GM21737 (cell line): ENCODE results near the gene SLC15A3.

Experiments
- ATAC-seq: cut with Tn5 transposase; IDR thresholded peaks from one replicate; pipeline ENCODE4 v1.9.1; 2021; ENCODE audit warnings: mild to moderate bottlenecking, moderate library complexity; ENCODE audit not compliant: unreplicated experiment

SLC15A3 gene

GRCh38 chr11:60946601-60947264 lies 5.2 kb downstream of the SLC15A3 start:
- ATAC-seq, result no peak

- ATAC-seq, result no peak
Measured at GRCh38 chr11:60945295-60945667, 6.7 kb downstream of the SLC15A3 start.

DNA sequence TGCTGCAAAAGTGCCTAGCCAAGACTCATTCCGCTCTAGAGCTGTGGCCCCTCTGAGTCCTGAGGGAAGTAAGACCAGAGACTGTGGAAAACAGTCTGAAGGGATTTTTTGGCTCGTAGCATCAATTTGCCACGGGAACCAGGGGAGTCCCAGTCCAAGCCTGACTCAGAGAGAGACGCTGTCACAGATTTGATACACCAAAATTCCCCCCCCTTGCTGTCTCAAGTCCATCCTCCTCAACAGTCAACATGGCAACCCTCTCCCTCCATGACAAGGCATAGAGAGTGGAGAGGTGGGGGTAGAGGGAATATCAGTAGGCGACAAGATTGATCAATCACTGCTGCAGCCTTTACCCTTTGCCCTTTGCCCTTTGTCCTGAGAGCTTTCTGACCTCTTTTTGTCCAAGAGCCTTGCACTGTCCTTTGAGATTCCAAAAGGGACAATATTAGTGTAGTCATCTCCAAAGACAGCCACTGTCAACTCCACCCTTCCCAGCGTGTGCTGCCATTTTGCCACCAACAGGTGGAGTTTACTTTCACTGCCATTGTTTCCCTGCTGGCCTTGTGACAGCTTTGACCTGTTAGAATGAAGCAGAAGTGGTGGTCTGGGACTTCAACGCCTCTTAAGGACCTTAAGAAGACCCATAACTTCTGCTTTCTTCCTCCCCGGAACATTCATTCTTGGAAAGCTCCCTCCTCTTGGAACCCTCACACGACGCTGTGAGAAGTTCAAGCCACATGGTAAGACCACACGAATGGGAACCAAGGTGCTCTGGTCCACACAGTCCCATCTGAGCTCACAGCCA lies 7.3 kb downstream of the SLC15A3 start:
- ATAC-seq, result no peak

DNA sequence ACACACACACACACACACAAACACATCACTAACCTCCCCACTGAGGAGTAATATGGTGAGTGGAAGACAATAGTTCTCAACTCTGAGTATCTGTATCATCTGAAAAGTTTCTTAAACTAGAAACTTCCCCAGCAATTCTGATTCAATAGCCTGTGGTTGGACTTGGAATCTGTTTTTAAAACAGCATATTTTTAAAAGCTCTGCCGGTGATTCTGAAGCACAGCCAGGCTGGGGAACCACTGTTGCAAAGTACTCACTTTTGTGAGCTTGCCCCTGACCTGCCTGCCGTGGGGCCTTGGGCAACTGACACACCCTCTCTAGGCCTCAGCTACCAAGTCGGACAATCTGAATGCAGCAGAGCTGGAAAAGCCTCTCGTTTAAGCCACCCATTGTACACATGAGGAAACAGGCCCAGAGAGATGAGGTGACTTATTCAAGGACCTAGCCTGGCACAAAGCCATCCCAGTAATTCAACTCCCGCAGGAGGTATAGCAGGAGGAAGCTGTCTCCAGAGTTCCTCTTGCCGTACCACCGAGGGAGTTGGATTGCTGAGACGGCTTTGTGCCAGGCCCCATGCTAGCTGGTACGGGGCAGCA lies 8.9 kb downstream of the SLC15A3 start:
- no peak for ATAC-seq

DNA sequence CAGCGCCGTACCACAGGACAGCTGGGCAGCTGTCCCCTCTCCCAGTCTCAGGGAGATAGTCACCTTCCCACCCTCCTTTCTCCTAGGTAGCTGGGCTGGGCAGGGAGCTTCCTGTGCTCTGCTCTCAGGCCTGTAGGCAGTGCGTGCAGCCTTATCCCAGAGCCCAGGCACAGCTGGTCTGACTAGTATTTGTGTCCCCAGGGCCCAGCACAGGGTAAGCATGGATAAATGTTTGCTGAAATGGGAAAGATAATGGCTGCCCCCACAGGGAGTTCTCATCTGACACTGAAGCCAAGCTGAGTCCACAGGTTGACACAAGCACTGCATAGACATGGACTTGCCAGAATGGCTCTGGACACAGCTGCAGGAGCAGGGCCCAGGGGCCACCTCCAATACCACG lies 9.8 kb downstream of the SLC15A3 start:
- no peak for ATAC-seq

- ATAC-seq, result no peak
Measured at GRCh38 chr11:60941371-60942119, 10.4 kb downstream of the SLC15A3 start.

DNA sequence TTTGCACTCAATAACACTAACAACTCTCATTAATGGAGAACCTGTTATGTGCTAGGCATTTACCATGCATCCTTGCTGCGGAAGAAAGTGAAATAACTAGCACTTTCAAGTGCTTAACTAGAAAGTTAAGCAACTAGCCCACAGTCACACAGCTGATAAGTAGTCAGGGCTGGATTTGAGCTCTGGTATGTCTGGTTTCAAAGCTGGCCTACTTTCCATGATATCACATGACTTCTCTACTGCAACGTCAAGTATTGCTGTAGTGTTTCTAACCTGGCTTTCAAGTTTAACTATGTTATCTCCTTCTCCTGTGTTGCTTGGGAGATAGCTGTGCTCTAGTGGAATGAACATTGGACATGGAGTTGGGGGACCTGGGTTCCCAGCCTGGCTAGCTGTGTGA lies 12.1 kb downstream of the SLC15A3 start:
- ATAC-seq, result no peak

DNA sequence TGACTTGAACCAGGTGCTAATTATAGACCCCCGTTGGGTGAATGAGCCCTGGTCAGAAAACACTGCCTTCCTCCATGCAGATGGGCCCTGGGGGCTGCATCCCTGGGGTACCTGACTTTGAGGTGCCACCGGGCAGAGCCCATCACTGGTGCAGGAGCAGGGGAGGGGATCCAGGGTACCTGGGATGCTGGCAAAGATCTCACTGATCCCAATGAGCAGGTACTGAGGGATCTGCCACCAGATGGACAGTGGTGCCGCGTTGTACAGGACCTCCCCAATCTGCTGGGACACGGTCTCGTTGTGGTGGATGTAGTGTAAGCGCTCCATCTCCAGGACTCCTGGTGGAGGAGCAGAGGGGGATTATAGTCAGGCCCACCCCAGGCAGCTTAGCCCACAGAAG lies 12.7 kb downstream of the SLC15A3 start:
- no peak for ATAC-seq

GRCh38 chr11:60938500-60938899 lies 13.5 kb downstream of the SLC15A3 start:
- ATAC-seq, result no peak

- no peak for ATAC-seq
Measured at GRCh38 chr11:60937811-60938210, 14.2 kb downstream of the SLC15A3 start.

DNA sequence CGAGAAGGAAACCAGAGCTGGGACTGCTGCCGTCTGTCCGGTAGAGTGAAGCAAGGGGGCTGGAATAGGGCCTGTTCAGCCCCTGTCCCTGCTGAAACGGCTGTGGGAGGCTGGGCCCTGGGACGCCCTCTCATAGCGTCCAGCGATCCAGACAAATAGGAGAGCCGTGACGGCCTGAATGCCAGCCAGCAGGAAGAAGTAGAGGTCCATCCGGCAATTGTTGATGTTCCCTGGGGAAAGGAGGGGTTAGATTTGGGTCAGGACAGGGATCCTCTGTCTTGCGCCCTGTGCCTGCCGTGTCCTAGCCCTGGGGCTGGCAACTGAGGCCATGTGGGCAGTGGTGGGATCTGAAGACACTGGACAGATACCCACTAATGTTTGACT lies 14.8 kb downstream of the SLC15A3 start:
- no peak for ATAC-seq

DNA sequence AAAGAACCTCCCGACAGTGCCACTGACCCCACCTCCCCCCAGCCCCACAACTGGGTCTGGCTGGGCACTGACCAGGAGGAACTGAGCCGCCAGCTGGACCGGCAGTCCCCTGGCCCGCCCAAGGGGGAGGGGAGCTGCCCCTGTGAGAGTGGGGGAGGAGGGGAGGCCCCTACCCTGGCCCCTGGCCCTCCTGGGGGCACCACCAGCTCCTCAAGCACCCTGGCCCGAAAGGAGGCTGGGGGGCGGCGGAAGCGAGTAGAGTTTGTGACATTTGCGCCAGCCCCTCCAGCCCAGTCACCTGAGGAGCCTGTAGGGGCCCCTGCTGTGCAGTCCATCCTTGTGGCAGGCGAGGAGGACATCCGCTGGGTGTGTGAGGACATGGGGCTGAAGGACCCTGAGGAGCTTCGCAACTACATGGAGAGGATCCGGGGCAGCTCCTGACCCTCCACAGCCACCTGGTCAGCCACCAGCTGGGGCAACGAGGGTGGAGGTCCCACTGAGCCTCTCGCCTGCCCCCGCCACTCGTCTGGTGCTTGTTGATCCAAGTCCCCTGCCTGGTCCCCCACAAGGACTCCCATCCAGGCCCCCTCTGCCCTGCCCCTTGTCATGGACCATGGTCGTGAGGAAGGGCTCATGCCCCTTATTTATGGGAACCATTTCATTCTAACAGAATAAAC lies 15.4 kb downstream of the SLC15A3 start:
- no peak for ATAC-seq

GRCh38 chr11:60935676-60936442 lies 16.1 kb downstream of the SLC15A3 start:
- ATAC-seq, result no peak

DNA sequence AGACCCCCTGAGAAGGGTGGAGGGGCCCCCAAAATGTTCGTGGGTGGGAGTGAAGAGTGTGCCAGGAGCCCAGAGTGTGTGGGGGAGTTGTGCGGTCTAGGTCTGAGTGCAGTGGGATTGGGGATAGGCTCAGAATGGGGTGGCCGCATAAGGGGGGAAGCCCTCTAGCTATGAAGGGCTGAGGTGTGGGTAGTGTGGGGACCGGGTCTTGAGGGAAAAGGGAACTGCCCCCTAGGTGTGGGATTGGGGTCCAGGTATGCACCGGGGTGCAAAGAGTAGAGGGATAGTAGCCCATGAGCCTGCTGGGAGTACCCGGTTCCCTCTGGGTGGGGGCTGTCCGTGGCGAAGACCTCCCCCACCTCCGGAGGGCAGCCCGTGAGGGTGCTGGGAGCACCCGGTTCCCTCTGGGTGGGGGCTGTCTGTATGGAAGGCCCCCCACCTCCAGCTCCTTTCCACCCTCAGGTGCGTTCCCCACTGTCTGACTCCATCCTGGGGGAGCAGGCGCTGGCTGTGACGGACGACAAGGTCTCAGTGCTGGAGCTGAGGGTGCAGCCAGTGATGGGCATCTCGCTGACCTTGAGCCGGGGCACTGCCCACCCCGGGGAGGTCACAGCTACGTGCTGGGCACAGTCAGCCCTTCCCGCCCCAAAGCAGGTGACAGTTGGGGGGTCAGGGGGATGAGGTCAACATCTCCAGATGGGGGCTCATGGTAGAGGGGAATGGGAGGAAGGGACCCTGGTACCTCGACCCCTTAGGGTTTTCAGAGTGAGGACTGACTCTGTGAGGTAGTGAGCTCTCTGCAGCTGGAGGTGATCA lies 17.0 kb downstream of the SLC15A3 start:
- no peak for ATAC-seq

DNA sequence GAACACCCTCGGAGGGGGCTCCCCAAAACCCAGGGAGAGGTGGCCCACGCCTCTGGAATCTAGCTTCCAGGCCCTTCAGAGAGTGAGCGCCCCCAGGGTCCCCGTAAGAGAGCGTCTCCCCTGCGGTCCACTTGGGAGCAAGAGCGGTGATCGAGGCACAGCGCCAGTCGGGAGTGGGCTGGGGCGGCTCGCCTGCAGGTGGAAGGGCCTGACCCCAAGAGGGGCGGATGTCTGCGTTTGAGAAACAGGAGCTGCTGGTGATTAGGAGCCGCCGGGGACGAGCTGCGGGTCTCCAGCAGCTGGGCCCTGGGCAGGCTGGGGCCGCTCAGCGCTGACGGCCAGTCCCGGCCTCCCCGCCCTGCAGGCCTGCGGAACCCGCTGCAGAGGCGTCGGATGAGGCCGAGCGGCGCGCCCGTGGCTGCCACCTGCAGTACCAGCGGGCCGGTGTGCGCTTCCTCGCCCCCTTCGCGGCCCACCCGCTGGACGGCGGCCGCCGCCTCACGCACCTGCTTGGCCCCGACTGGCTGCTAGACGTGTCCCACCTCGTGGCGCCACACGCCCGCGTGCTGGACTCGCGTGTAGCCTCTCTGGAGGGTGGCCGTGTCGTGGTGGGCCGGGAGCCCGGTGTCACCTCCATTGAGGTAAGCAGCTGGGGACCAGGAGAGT lies 17.7 kb downstream of the SLC15A3 start:
- ATAC-seq, result no peak

- ATAC-seq, result no peak
Measured at GRCh38 chr11:60933416-60934123, 18.4 kb downstream of the SLC15A3 start.

GRCh38 chr11:60932605-60933356 lies 19.2 kb downstream of the SLC15A3 start:
- no peak for ATAC-seq
